Loucy (cell line): Measurements from ENCODE around the gene SORBS1.

Source experiments
- EZH2phosphoT487 ChIP-seq: fragments of 200-600 bp; IDR thresholded peaks from 2 replicates; pipeline ENCODE4 v1.6.1; 2018; ENCODE audit warnings: antibody characterized with exemption, mild to moderate bottlenecking, moderate library complexity, borderline replicate concordance
- TF ChIP-seq, protein P1 (sequence below): fragments of 200-600 bp; sonication (generic); conservative IDR thresholded peaks from 2 replicates; pipeline ENCODE4 v1.5.1; 2014; ENCODE audit warnings: mild to moderate bottlenecking, antibody characterized with exemption, low read length

DNA sequence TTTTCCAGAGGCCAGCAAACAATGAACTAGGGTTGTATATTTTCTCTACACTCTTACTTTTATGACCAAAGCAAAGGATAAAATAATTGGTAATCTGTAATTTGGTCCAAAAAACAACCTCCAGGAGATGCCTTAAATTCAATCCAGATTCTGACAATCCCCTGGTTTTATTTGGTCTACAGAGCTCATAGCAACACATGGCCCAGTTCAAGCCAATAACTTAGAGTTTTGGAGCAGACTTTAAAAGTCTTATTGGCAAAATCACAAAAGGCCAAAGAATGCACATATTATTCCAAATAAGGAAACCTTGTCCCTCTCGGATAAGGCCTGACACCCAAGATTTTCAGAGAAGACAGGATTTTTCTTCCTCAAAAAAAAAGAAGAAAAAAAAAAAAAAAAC lies 51.9 kb downstream of the SORBS1 start:
- TF ChIP-seq, protein P1, sequence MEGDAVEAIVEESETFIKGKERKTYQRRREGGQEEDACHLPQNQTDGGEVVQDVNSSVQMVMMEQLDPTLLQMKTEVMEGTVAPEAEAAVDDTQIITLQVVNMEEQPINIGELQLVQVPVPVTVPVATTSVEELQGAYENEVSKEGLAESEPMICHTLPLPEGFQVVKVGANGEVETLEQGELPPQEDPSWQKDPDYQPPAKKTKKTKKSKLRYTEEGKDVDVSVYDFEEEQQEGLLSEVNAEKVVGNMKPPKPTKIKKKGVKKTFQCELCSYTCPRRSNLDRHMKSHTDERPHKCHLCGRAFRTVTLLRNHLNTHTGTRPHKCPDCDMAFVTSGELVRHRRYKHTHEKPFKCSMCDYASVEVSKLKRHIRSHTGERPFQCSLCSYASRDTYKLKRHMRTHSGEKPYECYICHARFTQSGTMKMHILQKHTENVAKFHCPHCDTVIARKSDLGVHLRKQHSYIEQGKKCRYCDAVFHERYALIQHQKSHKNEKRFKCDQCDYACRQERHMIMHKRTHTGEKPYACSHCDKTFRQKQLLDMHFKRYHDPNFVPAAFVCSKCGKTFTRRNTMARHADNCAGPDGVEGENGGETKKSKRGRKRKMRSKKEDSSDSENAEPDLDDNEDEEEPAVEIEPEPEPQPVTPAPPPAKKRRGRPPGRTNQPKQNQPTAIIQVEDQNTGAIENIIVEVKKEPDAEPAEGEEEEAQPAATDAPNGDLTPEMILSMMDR: no peak
- no peak for TF ChIP-seq EZH2phosphoT487
